RWPE2 (cell line): Measurements from ENCODE around the gene DNAH11.
"Not testable (repeated sequence)": the region's sequence is repeated elsewhere in the genome, so short reads cannot be mapped to it uniquely, and the experiment has no call there.

ENCODE experiments used
- ATAC-seq: fragments of 200-7000 bp; cut with Tn5 transposase; 3 replicates; pipeline ENCODE4 v1.9.1; 2021; ENCODE audit warnings: low read depth
- DNase-seq: peaks from one replicate; pipeline ENCODE4 v3.0.0-alpha.2; 2020; ENCODE audit warnings: low spot score
- H3K27ac ChIP-seq: fragments of 450-650 bp; 2 replicates; pipeline ENCODE4 v1.5.1; 2017; ENCODE audit warnings: mild to moderate bottlenecking; ENCODE audit not compliant: poor library complexity, severe bottlenecking
- H3K27me3 ChIP-seq: fragments of 250-450 bp; sonication (Bioruptor Pico); 2 replicates; pipeline ENCODE4 v1.5.1; 2021; ENCODE audit warnings: mild to moderate bottlenecking, moderate library complexity; ENCODE audit not compliant: insufficient read depth, poor library complexity, severe bottlenecking
- H3K36me3 ChIP-seq: fragments of 250-450 bp; sonication (Bioruptor Pico); 2 replicates; pipeline ENCODE4 v1.5.1; 2020; ENCODE audit warnings: low read depth, mild to moderate bottlenecking, moderate library complexity
- H3K4me1 ChIP-seq: fragments of 250-450 bp; sonication (Bioruptor Pico); 2 replicates; pipeline ENCODE4 v1.5.1; 2021; ENCODE audit warnings: mild to moderate bottlenecking, moderate library complexity; ENCODE audit not compliant: insufficient read depth, poor library complexity, severe bottlenecking
- H3K4me3 ChIP-seq: fragments of 250-450 bp; sonication (Bioruptor Pico); 2 replicates; pipeline ENCODE4 v1.5.1; 2021; ENCODE audit warnings: mild to moderate bottlenecking, moderate library complexity; ENCODE audit not compliant: severe bottlenecking
- H3K9me3 ChIP-seq: fragments of 250-450 bp; sonication (Bioruptor Pico); 2 replicates; pipeline ENCODE4 v1.5.1; 2021; ENCODE audit warnings: mild to moderate bottlenecking, moderate library complexity; ENCODE audit not compliant: severe bottlenecking
- TF ChIP-seq, protein P1 (sequence below): fragments of 450-650 bp; IDR thresholded peaks from one replicate; pipeline ENCODE4 v1.5.1; 2017; ENCODE audit warnings: mild to moderate bottlenecking, moderate library complexity; ENCODE audit not compliant: poor library complexity, severe bottlenecking

The DNAH11 gene

DNA sequence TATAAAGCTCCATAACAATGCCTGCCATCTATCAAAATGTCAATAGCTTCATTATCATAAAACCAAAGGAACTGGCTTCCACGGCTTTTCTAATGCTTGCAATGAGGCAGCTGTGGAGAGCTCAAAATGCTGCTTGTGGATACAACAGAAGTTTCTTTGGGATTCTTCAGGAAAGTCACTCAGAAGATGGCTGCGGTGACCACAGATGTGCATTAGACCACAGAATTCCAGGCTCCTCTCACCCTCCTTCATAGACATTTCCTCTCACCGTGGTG is 325.7 kb downstream of the DNAH11 start:
- Histone ChIP-seq H3K9me3 (no peaks in the 10 kb centered on the region), H3K27ac (no peak overlapping the region), H3K36me3 (no peaks in the 10 kb centered on the region), H3K4me3 (no peak overlapping the region), H3K4me1 (no peaks in the 10 kb centered on the region), H3K27me3 (no peaks in the 10 kb centered on the region)
- TF ChIP-seq, protein P1, sequence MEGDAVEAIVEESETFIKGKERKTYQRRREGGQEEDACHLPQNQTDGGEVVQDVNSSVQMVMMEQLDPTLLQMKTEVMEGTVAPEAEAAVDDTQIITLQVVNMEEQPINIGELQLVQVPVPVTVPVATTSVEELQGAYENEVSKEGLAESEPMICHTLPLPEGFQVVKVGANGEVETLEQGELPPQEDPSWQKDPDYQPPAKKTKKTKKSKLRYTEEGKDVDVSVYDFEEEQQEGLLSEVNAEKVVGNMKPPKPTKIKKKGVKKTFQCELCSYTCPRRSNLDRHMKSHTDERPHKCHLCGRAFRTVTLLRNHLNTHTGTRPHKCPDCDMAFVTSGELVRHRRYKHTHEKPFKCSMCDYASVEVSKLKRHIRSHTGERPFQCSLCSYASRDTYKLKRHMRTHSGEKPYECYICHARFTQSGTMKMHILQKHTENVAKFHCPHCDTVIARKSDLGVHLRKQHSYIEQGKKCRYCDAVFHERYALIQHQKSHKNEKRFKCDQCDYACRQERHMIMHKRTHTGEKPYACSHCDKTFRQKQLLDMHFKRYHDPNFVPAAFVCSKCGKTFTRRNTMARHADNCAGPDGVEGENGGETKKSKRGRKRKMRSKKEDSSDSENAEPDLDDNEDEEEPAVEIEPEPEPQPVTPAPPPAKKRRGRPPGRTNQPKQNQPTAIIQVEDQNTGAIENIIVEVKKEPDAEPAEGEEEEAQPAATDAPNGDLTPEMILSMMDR = no peak
- ATAC-seq (no peak), DNase-seq (no peak)

DNA sequence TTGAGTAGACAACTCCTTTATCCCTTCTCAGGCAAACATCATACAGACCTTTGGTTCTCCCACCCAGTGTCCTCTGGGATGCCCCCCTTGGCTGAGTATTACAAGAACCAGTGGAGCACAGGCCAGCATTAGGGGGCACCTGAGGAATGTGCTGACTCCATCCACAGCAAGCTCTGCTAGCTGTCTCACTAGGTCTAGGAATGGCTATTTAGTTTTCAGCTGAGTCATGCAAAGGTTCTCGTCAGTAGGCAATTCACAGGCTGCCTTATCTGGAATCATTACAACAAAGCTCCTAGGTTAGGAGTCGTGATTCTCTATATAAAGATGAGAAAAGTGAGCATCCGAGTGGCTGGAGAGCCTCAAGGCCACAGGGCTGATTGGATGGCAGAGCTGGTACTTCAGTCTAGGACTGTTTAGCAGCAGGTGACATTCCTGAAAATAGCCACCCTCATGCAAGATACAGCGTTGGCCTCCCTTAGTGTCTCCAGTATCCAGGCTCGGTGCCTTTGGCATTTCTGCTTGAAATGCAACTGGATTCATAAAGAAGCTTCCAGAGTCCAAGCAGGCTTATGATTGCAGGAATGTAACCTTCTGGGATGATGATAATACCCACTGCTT is 327.1 kb downstream of the DNAH11 start:
- TF ChIP-seq, protein P1 = no peak
- no peaks in the 10 kb centered on the region for H3K27me3 ChIP-seq
- H3K27ac ChIP-seq = no peak overlapping the region
- peak; percentile 23; the same call in 1 of the 3 replicates for ATAC-seq
- no peaks in the 10 kb centered on the region for H3K36me3 ChIP-seq
- H3K4me3 ChIP-seq = no peak overlapping the region
- no peaks in the 10 kb centered on the region for H3K4me1 ChIP-seq
- H3K9me3 ChIP-seq = no peaks in the 10 kb centered on the region
- no peak for DNase-seq

DNA sequence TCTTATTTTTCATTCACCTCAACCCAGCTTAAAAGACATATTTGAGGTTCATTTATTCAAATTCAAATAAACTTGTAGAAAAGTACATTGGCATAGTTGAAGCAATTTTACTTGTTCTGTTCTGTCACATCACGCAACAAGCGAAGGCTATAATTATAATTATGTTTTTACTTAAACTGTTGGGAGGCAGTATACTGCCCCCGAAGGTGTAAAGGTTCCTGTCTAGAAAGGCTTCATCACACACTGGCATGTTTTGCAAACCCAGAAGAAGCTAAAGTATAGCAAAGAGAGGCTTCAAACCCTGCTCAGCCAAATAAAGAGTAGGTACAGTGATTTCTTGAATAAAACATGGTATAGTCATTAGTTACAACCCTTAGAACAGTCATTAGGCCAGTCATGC is 340.2 kb downstream of the DNAH11 start:
- Histone ChIP-seq H3K27me3 (no peaks in the 10 kb centered on the region), H3K9me3 (no peaks in the 10 kb centered on the region), H3K27ac (no peak overlapping the region), H3K36me3 (no peaks in the 10 kb centered on the region), H3K4me3 (no peak overlapping the region), H3K4me1 (no peaks in the 10 kb centered on the region)
- ATAC-seq (no peak), DNase-seq (no peak)
- TF ChIP-seq, protein P1 = no peak

DNA sequence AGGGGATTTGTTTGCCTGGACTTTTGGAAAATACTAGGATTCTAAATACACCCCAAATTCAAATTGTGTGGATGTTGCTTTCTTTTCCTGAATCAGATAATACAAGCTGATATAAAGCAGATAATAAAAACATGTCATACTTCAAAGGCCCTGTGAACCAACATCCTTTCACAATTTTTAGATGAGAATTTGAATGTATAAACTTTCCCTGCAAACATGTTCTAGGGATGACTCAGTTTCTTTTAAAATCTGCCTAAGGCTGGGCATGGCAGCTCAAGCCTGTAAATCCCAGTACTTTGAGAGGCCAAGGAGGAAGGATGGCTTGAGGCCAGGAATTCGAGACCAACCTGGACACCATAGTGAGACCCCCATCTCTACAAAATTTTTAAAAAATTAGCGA is 340.7 kb downstream of the DNAH11 start:
- H3K36me3 ChIP-seq, H3K9me3 ChIP-seq, ATAC-seq, H3K4me3 ChIP-seq, H3K27me3 ChIP-seq, DNase-seq, H3K4me1 ChIP-seq, H3K27ac ChIP-seq: not testable (repeated sequence)

DNA sequence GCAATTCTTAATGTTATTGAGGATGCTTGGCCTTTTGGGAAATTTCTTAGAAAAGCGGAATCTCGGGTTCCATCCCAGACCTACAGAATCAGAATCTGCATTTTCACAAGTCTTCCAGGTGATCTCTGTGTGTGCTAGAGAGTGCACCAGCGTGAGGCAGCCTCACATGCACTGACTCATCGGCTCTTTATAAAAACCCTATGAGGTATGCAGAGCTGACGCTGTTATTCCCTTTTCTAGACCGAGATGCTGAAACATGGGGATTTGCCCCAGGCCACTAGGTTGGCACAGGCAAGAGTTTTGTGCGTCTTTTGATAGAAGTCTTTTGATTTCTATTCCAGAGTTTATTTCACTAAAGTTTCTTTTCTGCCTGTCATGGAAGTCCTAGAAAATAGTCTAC is 341.7 kb downstream of the DNAH11 start:
- no peak for ATAC-seq
- Histone ChIP-seq H3K4me3 (no peak overlapping the region), H3K4me1 (no peaks in the 10 kb centered on the region), H3K9me3 (no peaks in the 10 kb centered on the region), H3K27ac (no peak overlapping the region), H3K27me3 (no peaks in the 10 kb centered on the region), H3K36me3 (no peaks in the 10 kb centered on the region)
- TF ChIP-seq, protein P1 = no peak
- no peak for DNase-seq
